A549 (cell line): ENCODE results near the gene RAB8B. TPM values are rescaled to one million over a fixed set of nuclear protein-coding genes. Genes with fewer than 3 reads are reported as not detected.

Experiments
- ATAC-seq, 2 experiments: fragments of 200-7000 bp in 1 of 2; fragments of >200 bp in 1 of 2; cut with Nextera tagmentation in 1 of 2; cut with Tn5 transposase in 1 of 2; 3 replicates each; pipeline versions ENCODE4 v1.8.0 to v1.9.1; 2018 to 2020; ENCODE audit warnings: mild to moderate bottlenecking in 1 of 2, moderate library complexity in 1 of 2
- CTCF ChIA-PET: fragments of 300-600 bp; sonication (Branson Sonifier 250); formaldehyde crosslinking; extraction: SDS; loops from one replicate; lab custom pipeline; 2021; ENCODE audit warnings: antibody characterized with exemption, inconsistent platforms; lab: Yijun Ruan, JAX
- POLR2A ChIA-PET: fragments of 350-600 bp; formaldehyde crosslinking; extraction: SDS; loops from one replicate; lab custom pipeline; 2021; ENCODE audit warnings: antibody characterized with exemption, inconsistent platforms; lab: Yijun Ruan, JAX
- DNase-seq, 2 experiments: peaks; one replicate each; pipeline versions ENCODE4 v3.0.0 to v3.0.0-alpha.2; 2011 to 2016; ENCODE audit warnings: low read depth in 1 of 2, low spot score in 1 of 2
- FAIRE-seq: peaks from 2 replicates; lab custom pipeline; 2011; peaks lifted over from hg19 to GRCh38; lab: Jason Lieb, UNC
- H3K27ac ChIP-seq, 2 experiments: fragments of >200 bp; sonication (Bioruptor Twin); formaldehyde crosslinking; 3 replicates each; pipeline ENCODE4 v1.5.1; 2016 to 2017
- H3K4me1 ChIP-seq: fragments of >200 bp; sonication (Bioruptor Twin); formaldehyde crosslinking; 3 replicates; pipeline ENCODE4 v1.6.1; 2016
- H3K4me2 ChIP-seq: fragments of >200 bp; sonication (Bioruptor Twin); formaldehyde crosslinking; 3 replicates; pipeline ENCODE4 v1.6.1; 2016
- H3K4me3 ChIP-seq: fragments of >200 bp; sonication (Bioruptor Twin); formaldehyde crosslinking; 3 replicates; pipeline ENCODE4 v1.5.1; 2016
- H3K9me3 ChIP-seq: fragments of >200 bp; sonication (Bioruptor Twin); formaldehyde crosslinking; 3 replicates; pipeline ENCODE4 v1.6.1; 2016
- CBX2 ChIP-seq: fragments of 200-600 bp; sonication (generic); IDR thresholded peaks from 2 replicates; pipeline ENCODE4 v1.6.1; 2016; ENCODE audit warnings: low read depth, mild to moderate bottlenecking, borderline replicate concordance
- CEBPB ChIP-seq, 2 experiments: fragments of >200 bp in 1 of 2; sonication (Bioruptor Twin) in 1 of 2; formaldehyde crosslinking in 1 of 2; IDR thresholded peaks; 2 replicates each; pipeline ENCODE4 v1.6.1; 2012 to 2016
- CHD2 ChIP-seq: fragments of 150-350 bp; IDR thresholded peaks from 2 replicates; pipeline ENCODE4 v1.6.1; 2014; ENCODE audit warnings: low read length; ENCODE audit not compliant: partially characterized antibody
- CTCF ChIP-seq: fragments of >200 bp; sonication (Bioruptor Twin); formaldehyde crosslinking; IDR thresholded peaks from 3 replicates; pipeline ENCODE4 v1.5.1; 2016
- ESRRA ChIP-seq: fragments of 150-350 bp; IDR thresholded peaks from 2 replicates; pipeline ENCODE4 v1.6.1; 2014; ENCODE audit warnings: mild to moderate bottlenecking, low read length, borderline replicate concordance
- FOSB ChIP-seq: fragments of 250-450 bp; sonication (Bioruptor Pico); IDR thresholded peaks from 2 replicates; pipeline ENCODE4 v1.5.0; 2020; ENCODE audit warnings: mild to moderate bottlenecking, moderate library complexity
- FOSL2 ChIP-seq, 2 experiments: fragments of 450-650 bp in 1 of 2; fragments of >200 bp in 1 of 2; sonication (Bioruptor Twin) in 1 of 2; formaldehyde crosslinking; IDR thresholded peaks; 2 replicates each; pipeline versions ENCODE4 v1.5.0 to v1.6.1; 2016 to 2020; ENCODE audit warnings: mild to moderate bottlenecking in 1 of 2, moderate library complexity in 1 of 2
- FOXS1 ChIP-seq: fragments of 250-450 bp; sonication (Bioruptor Pico); IDR thresholded peaks from 2 replicates; pipeline ENCODE4 v1.5.0; 2020; ENCODE audit warnings: mild to moderate bottlenecking, moderate library complexity
- GATA3 ChIP-seq: IDR thresholded peaks from 2 replicates; pipeline ENCODE4 v1.6.1; 2012; ENCODE audit warnings: borderline replicate concordance
- HDAC2 ChIP-seq: fragments of 200-600 bp; sonication (generic); IDR thresholded peaks from 2 replicates; pipeline ENCODE4 v1.6.1; 2016
- HES2 ChIP-seq: fragments of >200 bp; sonication (Bioruptor Twin); formaldehyde crosslinking; IDR thresholded peaks from 2 replicates; pipeline ENCODE4 v1.6.1; 2016
- HEYL ChIP-seq: fragments of 250-450 bp; sonication (Bioruptor Pico); IDR thresholded peaks from 2 replicates; pipeline ENCODE4 v1.8.0; 2021; ENCODE audit warnings: mild to moderate bottlenecking, moderate library complexity
- HOXB13 ChIP-seq: fragments of 250-450 bp; sonication (Bioruptor Pico); IDR thresholded peaks from 2 replicates; pipeline ENCODE4 v1.5.0; 2020; ENCODE audit warnings: low read depth, mild to moderate bottlenecking, moderate library complexity
- JUN ChIP-seq, 2 experiments: fragments of >200 bp; sonication (Bioruptor Twin); formaldehyde crosslinking; IDR thresholded peaks; 2 replicates in 1 of 2; 3 replicates in 1 of 2; pipeline ENCODE4 v1.6.1; 2016 to 2017
- MAFK ChIP-seq: fragments of 450-650 bp; IDR thresholded peaks from 2 replicates; pipeline ENCODE4 v1.6.1; 2014; ENCODE audit not compliant: partially characterized antibody
- MAZ ChIP-seq: fragments of 150-350 bp; IDR thresholded peaks from 2 replicates; pipeline ENCODE4 v1.6.1; 2014; ENCODE audit warnings: antibody characterized with exemption, low read depth, low read length, borderline replicate concordance
- MYC ChIP-seq: IDR thresholded peaks from 2 replicates; pipeline ENCODE4 v1.6.1; 2012; ENCODE audit warnings: mild to moderate bottlenecking, inconsistent platforms, low read length, improper control_type of control experiment, borderline replicate concordance
- NPAS2 ChIP-seq: fragments of 250-450 bp; sonication (Bioruptor Pico); IDR thresholded peaks from 2 replicates; pipeline ENCODE4 v1.8.0; 2022; ENCODE audit warnings: mild to moderate bottlenecking, moderate library complexity, borderline replicate concordance
- PBX3 ChIP-seq: IDR thresholded peaks from 2 replicates; pipeline ENCODE4 v1.6.1; 2012
- RAD21 ChIP-seq, 2 experiments: fragments of >200 bp in 1 of 2; sonication (Bioruptor Twin) in 1 of 2; formaldehyde crosslinking in 1 of 2; IDR thresholded peaks in 1 of 2; conservative IDR thresholded peaks in 1 of 2; 2 replicates in 1 of 2; 3 replicates in 1 of 2; pipeline ENCODE4 v1.6.1; 2012 to 2018; ENCODE audit warnings: inconsistent platforms in 1 of 2
- RCOR1 ChIP-seq: fragments of 150-350 bp; IDR thresholded peaks from 2 replicates; pipeline ENCODE4 v1.6.1; 2014; ENCODE audit warnings: antibody characterized with exemption, low read length, low read depth
- REST ChIP-seq: fragments of 200-600 bp; sonication (generic); IDR thresholded peaks from 2 replicates; pipeline ENCODE4 v1.6.1; 2016; ENCODE audit warnings: antibody characterized with exemption, mild to moderate bottlenecking, moderate library complexity
- SMC3 ChIP-seq: fragments of >200 bp; sonication (Bioruptor Twin); formaldehyde crosslinking; IDR thresholded peaks from 3 replicates; pipeline ENCODE4 v1.6.1; 2018; ENCODE audit warnings: inconsistent platforms
- TFCP2L1 ChIP-seq: fragments of 250-450 bp; sonication (Bioruptor Pico); IDR thresholded peaks from 2 replicates; pipeline ENCODE4 v1.5.0; 2021; ENCODE audit warnings: mild to moderate bottlenecking
- ZC3H11A ChIP-seq: fragments of 450-650 bp; IDR thresholded peaks from 2 replicates; pipeline ENCODE4 v1.6.1; 2014; ENCODE audit warnings: antibody characterized with exemption, mild to moderate bottlenecking
- ZFP36 ChIP-seq: fragments of 450-650 bp; IDR thresholded peaks from 2 replicates; pipeline ENCODE4 v1.6.1; 2014; ENCODE audit warnings: borderline replicate concordance; ENCODE audit not compliant: partially characterized antibody
- ZSCAN20 ChIP-seq: fragments of 250-450 bp; sonication (Bioruptor Pico); IDR thresholded peaks from 2 replicates; pipeline ENCODE4 v1.8.0; 2022; ENCODE audit warnings: mild to moderate bottlenecking, moderate library complexity
- WGBS: methylation state at CpG from one replicate; pipeline ENCODE4 v1.1.6; 2017; ENCODE audit errors: missing lambda C conversion rate; 5-methylcytosine and 5-hydroxymethylcytosine counted together
- polyA plus RNA-seq, 4 experiments: library from polyadenylated mRNA; depleted of rRNA in 3 of 4; stranded (reverse); fragments of >200 nt; fragmentation: RNase III in 1 of 4; extraction: RNeasy Plus Mini Kit Qiagen cat#74134 plus additional on column Dnase treatment in 1 of 4; gene quantifications; 2 replicates in 3 of 4; 3 replicates in 1 of 4; pipeline ENCODE4 v1.2.3, GENCODE V29; 2011 to 2017

RAB8B gene
- polyA plus RNA-seq, 2 of the 4 experiments (the other 2 are of a cell fraction), result 21.5 to 41.4 TPM

GRCh38 chr15:63181648-63182047, 7.8 kb upstream of the RAB8B start:
- H3K9me3 ChIP-seq, result no peaks in the 10 kb centered on the region
- POLR2A ChIA-PET, result no interaction called here
- no peak overlapping the region for H3K4me3 ChIP-seq
- TF ChIP-seq MAZ, result no peak
- no peak for TF ChIP-seq GATA3
- TF ChIP-seq NPAS2 (CRISPR knock-in tag), result no peak
- TF ChIP-seq HDAC2, result no peak
- TF ChIP-seq ZC3H11A, result no peak
- no peak for TF ChIP-seq RAD21 (conservative IDR thresholded peaks at IDR 0.05 in 1 of 2, IDR thresholded peaks at IDR 0.05 in 1 of 2)
- TF ChIP-seq CBX2, result no peak
- no peak for TF ChIP-seq RCOR1
- no peak for TF ChIP-seq ZSCAN20 (CRISPR knock-in tag)
- TF ChIP-seq FOSB (CRISPR knock-in tag), result no peak
- no peak for TF ChIP-seq PBX3
- TF ChIP-seq TFCP2L1, result no peak
- TF ChIP-seq, all 56 proteins: peak for 0
- DNase-seq (no peak), ATAC-seq (no peak), FAIRE-seq (no peak)
- Histone ChIP-seq H3K27ac (no peak overlapping the region), H3K4me1 (peaks cover 31% of the 10 kb centered on the region), H3K4me2 (no peak overlapping the region)
- CTCF ChIA-PET, result interaction anchor here (0.6 kb wide), 1 partner anchor 15 kb away, joined by 3 read pairs; no protein-coding TSS in a partner anchor
- whole genome bisulfite sequencing, result 68% methylated on average over 2 of the region's 2 CpGs

GRCh38 chr15:63185206-63185605, 4.2 kb upstream of the RAB8B start:
- H3K27ac ChIP-seq, result peak overlapping the region; percentile 52 to 70; a peak in 4 of 6 replicates
- FAIRE-seq (no peak), ATAC-seq (no peak), DNase-seq (no peak)
- WGBS, result 75% methylated on average over 2 of the region's 2 CpGs
- H3K4me2 ChIP-seq, result peak overlapping the region; percentile 59
- TF ChIP-seq MAFK (peak; percentile 29), FOXS1 (CRISPR knock-in tag) (no peak)
- H3K4me1 ChIP-seq, result peaks cover 26% of the 10 kb centered on the region
- POLR2A ChIA-PET, result interaction anchor here (1.1 to 2.5 kb wide), 2 partner anchors 28 to 92 kb away, joined by 3 to 13 read pairs; partner anchors contain the start of genes APH1B and RPS27L
- H3K4me3 ChIP-seq, result no peak overlapping the region
- CTCF ChIA-PET, result interaction anchor here (0.6 to 2.4 kb wide), 11 partner anchors 10 to 882 kb away, joined by 3 to 12 read pairs (median 3); no protein-coding TSS in a partner anchor
- no peaks in the 10 kb centered on the region for H3K9me3 ChIP-seq

GRCh38 chr15:63186065-63186464, 3.3 kb upstream of the RAB8B start:
- WGBS, result 41% methylated on average over 2 of the region's 2 CpGs
- Histone ChIP-seq H3K4me2 (peak overlapping the region; percentile 59), H3K4me3 (no peak overlapping the region), H3K9me3 (no peaks in the 10 kb centered on the region), H3K4me1 (peaks cover 34% of the 10 kb centered on the region), H3K27ac (peak overlapping the region; percentile 52 to 70)
- no peak for ATAC-seq
- ChIA-PET CTCF (interaction anchor here (0.8 to 2.4 kb wide), 9 partner anchors 9 to 882 kb away, joined by 3 to 12 read pairs (median 5); no protein-coding TSS in a partner anchor), POLR2A (interaction anchor here (1.1 to 2.5 kb wide), 2 partner anchors 29 to 91 kb away, joined by 3 to 13 read pairs; partner anchors contain the start of genes APH1B and RPS27L)
- peak; percentile 52 to 66 for DNase-seq
- peak; percentile 88 for FAIRE-seq
- TF ChIP-seq MYC (no peak), FOXS1 (CRISPR knock-in tag) (no peak), MAFK (no peak), ESRRA (no peak), HEYL (CRISPR knock-in tag) (no peak), CEBPB (IDR thresholded peaks at IDR 0.05) (peak; percentile 85 to 88), HES2 (no peak), HOXB13 (CRISPR knock-in tag) (no peak), FOSL2 (IDR thresholded peaks at IDR 0.05) (no peak), FOSL2 (CRISPR knock-in tag; IDR thresholded peaks at IDR 0.05) (peak; percentile 64), CTCF (no peak), REST (no peak), SMC3 (no peak), ZFP36 (no peak), CHD2 (no peak), JUN (IDR thresholded peaks at IDR 0.05) (no peak)
